Astrocyte (in vitro differentiated cells and primary cell): Measurements from ENCODE around the gene KIAA0040. TPM values are rescaled to one million over a fixed set of nuclear protein-coding genes. Genes with fewer than 3 reads are reported as not detected.

Source experiments
- DNase-seq: peaks from one replicate; pipeline ENCODE4 v3.0.0-alpha.2; 2010; ENCODE audit warnings: low read depth
- FAIRE-seq: peaks from 2 replicates; lab custom pipeline; 2011; peaks lifted over from hg19 to GRCh38; lab: Jason Lieb, UNC
- H2AFZ ChIP-seq: 2 replicates; pipeline ENCODE4 v1.6.0; 2012; ENCODE audit warnings: low read depth, low read length, inconsistent platforms
- H3K27ac ChIP-seq: 2 replicates; pipeline ENCODE4 v1.5.1; 2011; ENCODE audit warnings: low read depth, low read length, inconsistent platforms
- H3K27me3 ChIP-seq: 2 replicates; pipeline ENCODE4 v1.6.0; 2011; ENCODE audit warnings: low read length, inconsistent platforms; ENCODE audit not compliant: insufficient read depth
- H3K36me3 ChIP-seq: 2 replicates; pipeline ENCODE4 v1.5.1; 2011; ENCODE audit warnings: low read length, inconsistent platforms; ENCODE audit not compliant: insufficient read depth
- H3K4me1 ChIP-seq: 2 replicates; pipeline ENCODE4 v1.5.1; 2011; ENCODE audit warnings: low read length, inconsistent platforms; ENCODE audit not compliant: insufficient read depth
- H3K4me2 ChIP-seq: 2 replicates; pipeline ENCODE4 v1.6.0; 2012; ENCODE audit warnings: low read length, inconsistent platforms
- H3K4me3 ChIP-seq: 2 replicates; pipeline ENCODE4 v1.5.1; 2011; ENCODE audit warnings: low read depth, mild to moderate bottlenecking, low read length, inconsistent platforms; ENCODE audit not compliant: insufficient read depth
- H3K79me2 ChIP-seq: 2 replicates; pipeline ENCODE4 v1.6.0; 2012; ENCODE audit warnings: mild to moderate bottlenecking, low read length, inconsistent platforms; ENCODE audit not compliant: insufficient read depth
- H3K9ac ChIP-seq: 2 replicates; pipeline ENCODE4 v1.6.0; 2012; ENCODE audit warnings: mild to moderate bottlenecking, low read length, inconsistent platforms
- H3K9me3 ChIP-seq: 2 replicates; pipeline ENCODE4 v1.5.1; 2012; ENCODE audit warnings: low read depth, mild to moderate bottlenecking, low read length, inconsistent platforms; ENCODE audit not compliant: insufficient read depth
- H4K20me1 ChIP-seq: 2 replicates; pipeline ENCODE4 v1.6.0; 2012; ENCODE audit warnings: low read length, inconsistent platforms; ENCODE audit not compliant: insufficient read depth
- H3K27ac Mint-ChIP-seq: one replicate; pipeline ENCODE4 v1.8.0; 2021; ENCODE audit warnings: mild to moderate bottlenecking, mixed read lengths; ENCODE audit not compliant: unreplicated experiment
- H3K27me3 Mint-ChIP-seq: one replicate; pipeline ENCODE4 v1.8.0; 2021; ENCODE audit warnings: low read depth, mixed read lengths; ENCODE audit not compliant: unreplicated experiment
- H3K36me3 Mint-ChIP-seq: one replicate; pipeline ENCODE4 v1.8.0; 2021; ENCODE audit warnings: low read depth, mixed read lengths; ENCODE audit not compliant: unreplicated experiment
- H3K4me1 Mint-ChIP-seq: one replicate; pipeline ENCODE4 v1.8.0; 2021; ENCODE audit warnings: low read depth, mixed read lengths; ENCODE audit not compliant: unreplicated experiment
- H3K4me3 Mint-ChIP-seq: one replicate; pipeline ENCODE4 v1.8.0; 2021; ENCODE audit warnings: mild to moderate bottlenecking, moderate library complexity, mixed read lengths; ENCODE audit not compliant: unreplicated experiment
- H3K9me3 Mint-ChIP-seq: one replicate; pipeline ENCODE4 v1.8.0; 2021; ENCODE audit warnings: mild to moderate bottlenecking, mixed read lengths; ENCODE audit not compliant: unreplicated experiment
- CTCF ChIP-seq: IDR thresholded peaks from 2 replicates; pipeline ENCODE4 v1.5.1; 2011; ENCODE audit warnings: low read depth, mild to moderate bottlenecking, inconsistent platforms, low read length, moderate library complexity; ENCODE audit not compliant: insufficient read depth
- EZH2 ChIP-seq: IDR thresholded peaks from 2 replicates; pipeline ENCODE4 v1.6.1; 2012; ENCODE audit warnings: mild to moderate bottlenecking, low read length, inconsistent platforms; ENCODE audit not compliant: insufficient read depth
- total RNA-seq: library from RNA; stranded (reverse); gene quantifications from 2 replicates; pipeline ENCODE4 v1.2.1, GENCODE V29; 2021

KIAA0040 gene
- total RNA-seq, 1 donor from 2014 or later = 5.0 TPM

DNA sequence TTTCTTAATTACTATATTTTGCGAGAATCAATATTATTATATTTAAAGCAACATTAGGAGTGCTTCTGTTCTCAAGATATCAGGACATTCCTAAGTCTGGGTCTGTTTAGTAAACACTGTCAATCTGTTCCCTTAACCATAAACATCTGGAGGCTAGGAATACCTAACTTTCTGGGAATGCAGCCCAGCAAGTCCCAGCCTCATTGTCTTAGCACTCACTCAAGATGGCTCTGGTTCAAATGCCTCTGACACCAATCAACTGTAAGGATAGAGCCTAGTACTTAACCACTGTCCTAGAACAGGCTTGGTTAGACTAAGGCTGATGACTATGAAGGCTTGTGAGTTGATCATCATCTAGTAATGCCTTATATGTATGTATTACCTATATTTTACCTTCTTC lies 63.4 kb downstream of the KIAA0040 start:
- Histone ChIP-seq H3K36me3 (no peaks in the 10 kb centered on the region), H4K20me1 (no peaks in the 10 kb centered on the region), H3K9ac (no peak overlapping the region), H3K4me1 (peaks cover 6% of the 10 kb centered on the region), H3K4me2 (no peak overlapping the region), H3K27ac (no peak overlapping the region), H3K79me2 (no peaks in the 10 kb centered on the region), H2AFZ (no peak overlapping the region), H3K4me3 (no peak overlapping the region), H3K27me3 (no peaks in the 10 kb centered on the region), H3K9me3 (no peaks in the 10 kb centered on the region)
- Mint-ChIP-seq H3K27ac (no peak overlapping the region), H3K4me3 (no peak overlapping the region), H3K4me1 (peaks cover 26% of the 10 kb centered on the region), H3K9me3 (no peaks in the 10 kb centered on the region), H3K36me3 (no peaks in the 10 kb centered on the region), H3K27me3 (peaks cover 2% of the 10 kb centered on the region)
- peak; percentile 16 for DNase-seq
- no peak for FAIRE-seq
- TF ChIP-seq EZH2 (no peak), CTCF (no peak)

GRCh38 chr1:175128523-175128922 lies 64.1 kb downstream of the KIAA0040 start:
- H3K79me2 ChIP-seq = no peaks in the 10 kb centered on the region
- H3K9me3 Mint-ChIP-seq = no peaks in the 10 kb centered on the region
- H3K36me3 ChIP-seq = no peaks in the 10 kb centered on the region
- peaks cover 22% of the 10 kb centered on the region for H3K4me1 Mint-ChIP-seq
- H3K4me3 Mint-ChIP-seq = no peak overlapping the region
- H3K9ac ChIP-seq = no peak overlapping the region
- no peaks in the 10 kb centered on the region for H4K20me1 ChIP-seq
- TF ChIP-seq EZH2 = no peak
- no peak for TF ChIP-seq CTCF
- no peak overlapping the region for H3K27ac Mint-ChIP-seq
- DNase-seq = no peak
- H3K36me3 Mint-ChIP-seq = no peaks in the 10 kb centered on the region
- no peak for FAIRE-seq
- no peaks in the 10 kb centered on the region for H3K27me3 ChIP-seq
- peaks cover 2% of the 10 kb centered on the region for H3K27me3 Mint-ChIP-seq
- H3K4me2 ChIP-seq = no peak overlapping the region
- H3K27ac ChIP-seq = no peak overlapping the region
- H3K4me1 ChIP-seq = peaks cover 4% of the 10 kb centered on the region
- no peak overlapping the region for H3K4me3 ChIP-seq
- no peaks in the 10 kb centered on the region for H3K9me3 ChIP-seq
- no peak overlapping the region for H2AFZ ChIP-seq

- FAIRE-seq = no peak
- Histone ChIP-seq H3K27ac (no peak overlapping the region), H3K9me3 (no peaks in the 10 kb centered on the region), H3K27me3 (no peaks in the 10 kb centered on the region), H4K20me1 (no peaks in the 10 kb centered on the region), H3K79me2 (no peaks in the 10 kb centered on the region), H3K4me2 (no peak overlapping the region), H3K4me3 (no peak overlapping the region), H3K36me3 (no peaks in the 10 kb centered on the region), H3K4me1 (peaks cover 4% of the 10 kb centered on the region), H3K9ac (no peak overlapping the region), H2AFZ (no peak overlapping the region)
- TF ChIP-seq EZH2 (no peak), CTCF (no peak)
- no peak for DNase-seq
- Mint-ChIP-seq H3K36me3 (no peaks in the 10 kb centered on the region), H3K27me3 (peaks cover 2% of the 10 kb centered on the region), H3K4me3 (no peak overlapping the region), H3K4me1 (peaks cover 14% of the 10 kb centered on the region), H3K27ac (no peak overlapping the region), H3K9me3 (no peaks in the 10 kb centered on the region)
Measured at GRCh38 chr1:175127565-175127964, 65.0 kb downstream of the KIAA0040 start.
